KMS-11 (cell line): ENCODE measurements around the gene OSGEP.

Experiments
- H2AFZ ChIP-seq: fragments of 200-600 bp; sonication (generic); 2 replicates; pipeline ENCODE4 v1.6.1; 2016; ENCODE audit warnings: antibody characterized with exemption, mixed run types, low read depth
- H3K27ac ChIP-seq: fragments of 200-600 bp; sonication (generic); 2 replicates; pipeline ENCODE4 v1.6.1; 2016; ENCODE audit warnings: mild to moderate bottlenecking, mixed run types
- H3K27me3 ChIP-seq: fragments of 200-600 bp; sonication (generic); 2 replicates; pipeline ENCODE4 v1.6.1; 2017; ENCODE audit warnings: mild to moderate bottlenecking, low read depth, mixed run types, moderate library complexity; ENCODE audit not compliant: insufficient read depth
- H3K36me3 ChIP-seq: fragments of 200-600 bp; sonication (generic); 2 replicates; pipeline ENCODE4 v1.6.1; 2017; ENCODE audit warnings: mild to moderate bottlenecking, mixed run types; ENCODE audit not compliant: insufficient read depth
- H3K4me1 ChIP-seq: fragments of 200-600 bp; sonication (generic); 2 replicates; pipeline ENCODE4 v1.6.1; 2016; ENCODE audit warnings: mild to moderate bottlenecking, low read depth, mixed run types; ENCODE audit not compliant: poor library complexity, severe bottlenecking
- H3K4me2 ChIP-seq: fragments of 200-600 bp; sonication (generic); 2 replicates; pipeline ENCODE4 v1.7.0; 2016; ENCODE audit warnings: mild to moderate bottlenecking, mixed run types
- H3K4me3 ChIP-seq: fragments of 200-600 bp; sonication (generic); IDR thresholded peaks from 2 replicates; pipeline ENCODE4 v1.6.1; 2017; ENCODE audit warnings: low read depth, low read length, mixed read lengths; ENCODE audit not compliant: insufficient read depth
- H3K79me2 ChIP-seq: fragments of 200-600 bp; sonication (generic); 2 replicates; pipeline ENCODE4 v1.6.1; 2016; ENCODE audit warnings: low read depth, mixed run types; ENCODE audit not compliant: insufficient read depth
- H3K9ac ChIP-seq: fragments of 200-600 bp; sonication (generic); 2 replicates; pipeline ENCODE4 v1.6.1; 2016; ENCODE audit warnings: mild to moderate bottlenecking, mixed run types
- H4K20me1 ChIP-seq: fragments of 200-600 bp; sonication (generic); 2 replicates; pipeline ENCODE4 v1.6.1; 2016; ENCODE audit warnings: mild to moderate bottlenecking, mixed run types; ENCODE audit not compliant: insufficient read depth
- CTCF ChIP-seq: fragments of 200-600 bp; sonication (generic); conservative IDR thresholded peaks from 2 replicates; pipeline ENCODE4 v1.6.1; 2017; ENCODE audit warnings: low read depth, mild to moderate bottlenecking, antibody characterized with exemption, low read length, moderate library complexity, mixed read lengths

Gene OSGEP

GRCh38 chr14:20438664-20439063 is 15.9 kb downstream of the OSGEP start:
- H4K20me1 ChIP-seq: no peaks in the 10 kb centered on the region
- no peaks in the 10 kb centered on the region for H3K79me2 ChIP-seq

DNA sequence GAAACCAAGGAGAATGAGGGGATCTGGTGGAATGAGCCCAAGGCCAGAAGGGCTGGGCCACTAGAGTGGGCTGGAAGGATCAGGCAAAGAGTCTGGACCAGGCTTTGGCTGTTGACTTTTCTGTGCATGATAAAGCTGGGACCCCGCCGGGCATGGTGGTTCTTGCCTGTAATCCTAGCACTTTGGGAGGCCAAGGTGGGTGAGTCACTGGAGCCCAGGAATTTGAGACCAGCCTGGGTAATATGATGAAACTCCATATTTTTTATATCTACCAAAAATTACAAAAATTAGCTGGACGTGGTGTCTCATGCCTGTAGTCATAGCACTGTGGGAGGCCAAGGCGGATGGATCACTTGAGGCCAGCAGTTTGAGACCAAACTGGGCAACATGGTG is 18.3 kb downstream of the OSGEP start:
- Histone ChIP-seq H3K27me3 (no peaks in the 10 kb centered on the region), H3K9ac (no peak overlapping the region), H3K4me3 (no peak overlapping the region), H2AFZ (no peak overlapping the region), H3K4me2 (no peak overlapping the region), H3K27ac (no peak overlapping the region), H3K36me3 (no peaks in the 10 kb centered on the region), H4K20me1 (no peaks in the 10 kb centered on the region), H3K4me1 (no peaks in the 10 kb centered on the region), H3K79me2 (no peaks in the 10 kb centered on the region)
- TF ChIP-seq CTCF: no peak

More at GRCh38 chr14:20438664-20439063, 15.9 kb downstream of the OSGEP start:
- Histone ChIP-seq H3K27me3 (no peaks in the 10 kb centered on the region), H3K4me1 (no peaks in the 10 kb centered on the region), H3K27ac (no peak overlapping the region), H3K9ac (no peak overlapping the region), H3K36me3 (no peaks in the 10 kb centered on the region), H3K4me2 (no peak overlapping the region), H3K4me3 (no peak overlapping the region), H2AFZ (no peak overlapping the region)
- no peak for TF ChIP-seq CTCF

- H3K4me2 ChIP-seq: no peak within 1 kb of the TSS
- TF ChIP-seq CTCF: no peak
- no peaks in the 10 kb centered on the region for H4K20me1 ChIP-seq
- H3K9ac ChIP-seq: no peak within 1 kb of the TSS
- H3K4me3 ChIP-seq: no peak within 1 kb of the TSS
- H3K4me1 ChIP-seq: no peaks in the 10 kb centered on the region
- no peaks in the 10 kb centered on the region for H3K36me3 ChIP-seq
- no peak within 1 kb of the TSS for H3K27ac ChIP-seq
- H3K27me3 ChIP-seq: no peaks in the 10 kb centered on the region
- H3K79me2 ChIP-seq: no peaks in the 10 kb centered on the region
- H2AFZ ChIP-seq: no peak within 1 kb of the TSS
Measured at GRCh38 chr14:20435582-20436362, 18.8 kb downstream of the OSGEP start, which contains the start of gene KLHL33. TSS of gene KLHL33 (minus strand) at chr14:20436166. CDS start at chr14:20435811, 355 bp downstream.

GRCh38 chr14:20434701-20435581 is 19.7 kb downstream of the OSGEP start:
- H3K4me2 ChIP-seq: no peak overlapping the region

More at GRCh38 chr14:20434701-20435581, 19.7 kb downstream of the OSGEP start:
- no peak overlapping the region for H2AFZ ChIP-seq
- H3K4me1 ChIP-seq: no peaks in the 10 kb centered on the region
- no peaks in the 10 kb centered on the region for H3K36me3 ChIP-seq
- no peak overlapping the region for H3K9ac ChIP-seq
- no peaks in the 10 kb centered on the region for H3K79me2 ChIP-seq
- no peaks in the 10 kb centered on the region for H4K20me1 ChIP-seq
- H3K27ac ChIP-seq: no peak overlapping the region
- TF ChIP-seq CTCF: no peak
- H3K27me3 ChIP-seq: no peaks in the 10 kb centered on the region
- H3K4me3 ChIP-seq: no peak overlapping the region
